HepG2 (cell line): Measurements from ENCODE around the gene SMYD2. TPM values are rescaled to one million over a fixed set of nuclear protein-coding genes. Genes with fewer than 3 reads are reported as not detected.

Experiments
- EZH2 ChIP-seq: conservative IDR thresholded peaks from 2 replicates; pipeline ENCODE4 v1.6.1; 2012; ENCODE audit warnings: mild to moderate bottlenecking, low read depth, low read length, moderate library complexity
- FOXA3 ChIP-seq: IDR thresholded peaks from 2 replicates; pipeline ENCODE4 v1.6.1; 2016; ENCODE audit warnings: missing genetic modification reagents, missing compliant biosample characterization
- FOXO1 ChIP-seq: sonication (generic); formaldehyde crosslinking; IDR thresholded peaks from 2 replicates; pipeline ENCODE4 v1.4.0; 2020; ENCODE audit warnings: missing genetic modification reagents
- ISL2 ChIP-seq: sonication (generic); formaldehyde crosslinking; IDR thresholded peaks from 2 replicates; pipeline ENCODE4 v1.5.0; 2020; ENCODE audit warnings: missing genetic modification reagents
- KDM5B ChIP-seq: sonication (generic); formaldehyde crosslinking; IDR thresholded peaks from 2 replicates; pipeline ENCODE4 v1.4.0; 2020; ENCODE audit warnings: missing genetic modification reagents, mild to moderate bottlenecking, borderline replicate concordance
- KDM6A ChIP-seq: IDR thresholded peaks from 2 replicates; pipeline ENCODE4 v1.6.1; 2016; ENCODE audit warnings: low read depth
- MAFF ChIP-seq: IDR thresholded peaks from 2 replicates; pipeline ENCODE4 v1.6.1; 2011; ENCODE audit warnings: low read depth, low read length, improper control_type of control experiment
- RBM39 ChIP-seq: fragments of 200-400 bp; formaldehyde crosslinking; IDR thresholded peaks from one replicate; pipeline ENCODE4 v1.6.1; 2018; ENCODE audit warnings: antibody characterized with exemption, mild to moderate bottlenecking, low read depth, low read length; ENCODE audit not compliant: poor library complexity, severe bottlenecking
- SALL2 ChIP-seq: sonication (generic); formaldehyde crosslinking; IDR thresholded peaks from 2 replicates; pipeline ENCODE4 v1.8.1; 2023; ENCODE audit warnings: mild to moderate bottlenecking, missing genetic modification reagents, inconsistent platforms
- SMAD1 ChIP-seq: sonication (generic); formaldehyde crosslinking; IDR thresholded peaks from 2 replicates; pipeline ENCODE4 v1.4.0; 2020; ENCODE audit warnings: missing genetic modification reagents, low read depth, mild to moderate bottlenecking, borderline replicate concordance
- SP5 ChIP-seq: IDR thresholded peaks from 2 replicates; pipeline ENCODE4 v1.6.1; 2016; ENCODE audit warnings: low read depth, borderline replicate concordance
- ZNF12 ChIP-seq: sonication (generic); formaldehyde crosslinking; IDR thresholded peaks from 2 replicates; pipeline ENCODE4 v1.5.0; 2020; ENCODE audit warnings: missing genetic modification reagents
- ZNF138 ChIP-seq: sonication (generic); formaldehyde crosslinking; IDR thresholded peaks from 2 replicates; pipeline ENCODE4 v1.5.0; 2020; ENCODE audit warnings: mild to moderate bottlenecking, low read depth, missing genetic modification reagents
- ZNF20 ChIP-seq: sonication (generic); formaldehyde crosslinking; IDR thresholded peaks from 2 replicates; pipeline ENCODE4 v1.4.0; 2020; ENCODE audit warnings: mild to moderate bottlenecking, moderate library complexity, missing genetic modification reagents
- ZNF460 ChIP-seq: sonication (generic); formaldehyde crosslinking; IDR thresholded peaks from 2 replicates; pipeline ENCODE4 v1.5.1; 2020; ENCODE audit warnings: missing genetic modification reagents, mild to moderate bottlenecking, borderline replicate concordance
- ZNF549 ChIP-seq: sonication (generic); formaldehyde crosslinking; IDR thresholded peaks from 2 replicates; pipeline ENCODE4 v1.5.0; 2020; ENCODE audit warnings: missing genetic modification reagents
- ZNF550 ChIP-seq: sonication (generic); formaldehyde crosslinking; IDR thresholded peaks from 2 replicates; pipeline ENCODE4 v1.4.0; 2020; ENCODE audit warnings: mild to moderate bottlenecking, missing genetic modification reagents, borderline replicate concordance
- ZNF678 ChIP-seq: sonication (generic); formaldehyde crosslinking; IDR thresholded peaks from 2 replicates; pipeline ENCODE4 v1.4.0; 2020; ENCODE audit warnings: mild to moderate bottlenecking, missing genetic modification reagents
- ZSCAN29 ChIP-seq: sonication (generic); formaldehyde crosslinking; conservative IDR thresholded peaks from 2 replicates; pipeline ENCODE4 v1.4.0; 2020; ENCODE audit warnings: mild to moderate bottlenecking, missing genetic modification reagents
- ZSCAN30 ChIP-seq: sonication (generic); formaldehyde crosslinking; IDR thresholded peaks from 2 replicates; pipeline ENCODE4 v1.5.0; 2020; ENCODE audit warnings: mild to moderate bottlenecking, missing genetic modification reagents
- polyA plus RNA-seq, 8 experiments: library from polyadenylated mRNA; depleted of rRNA in 3 of 8; stranded (reverse) in 7 of 8; unstranded in 1 of 8; fragments of >200 nt; fragmentation: Illumina TruSeq in 4 of 8; extraction: Trizol in 4 of 8; gene quantifications; 2 replicates each; pipeline versions ENCODE4 v1.2.1 to v1.2.3, GENCODE V29; 2011 to 2016; ENCODE audit warnings: low read depth in 4 of 8, missing spikeins in 1 of 8, mixed read lengths in 1 of 8; ENCODE audit not compliant: insufficient read depth in 1 of 8
- total RNA-seq, 5 experiments: library from RNA; depleted of rRNA; stranded (reverse); fragments of >200 nt; fragmentation: Illumina TruSeq; extraction: Trizol; gene quantifications; 2 replicates each; pipeline ENCODE4 v1.2.3, GENCODE V29; 2016; ENCODE audit warnings: low read depth in 1 of 5
- TF ChIP-seq, protein P1 (sequence below): sonication (generic); formaldehyde crosslinking; IDR thresholded peaks from 2 replicates; pipeline ENCODE4 v1.8.1; 2023; ENCODE audit warnings: mild to moderate bottlenecking, missing genetic modification reagents
- TF ChIP-seq, protein P2 (sequence below): sonication (generic); formaldehyde crosslinking; IDR thresholded peaks from 2 replicates; pipeline ENCODE4 v1.4.0; 2020; ENCODE audit warnings: mild to moderate bottlenecking, missing genetic modification reagents, borderline replicate concordance
- TF ChIP-seq, protein P3 (sequence below): sonication (generic); formaldehyde crosslinking; IDR thresholded peaks from 2 replicates; pipeline ENCODE4 v1.9.0; 2021; ENCODE audit warnings: missing genetic modification reagents, mild to moderate bottlenecking, borderline replicate concordance

SMYD2 gene
- total and polyA plus RNA-seq, 2 of the 13 experiments (the other 11 are each of a cell fraction or from before 2014, with no cell fraction given) = 72.7 to 139 TPM

DNA sequence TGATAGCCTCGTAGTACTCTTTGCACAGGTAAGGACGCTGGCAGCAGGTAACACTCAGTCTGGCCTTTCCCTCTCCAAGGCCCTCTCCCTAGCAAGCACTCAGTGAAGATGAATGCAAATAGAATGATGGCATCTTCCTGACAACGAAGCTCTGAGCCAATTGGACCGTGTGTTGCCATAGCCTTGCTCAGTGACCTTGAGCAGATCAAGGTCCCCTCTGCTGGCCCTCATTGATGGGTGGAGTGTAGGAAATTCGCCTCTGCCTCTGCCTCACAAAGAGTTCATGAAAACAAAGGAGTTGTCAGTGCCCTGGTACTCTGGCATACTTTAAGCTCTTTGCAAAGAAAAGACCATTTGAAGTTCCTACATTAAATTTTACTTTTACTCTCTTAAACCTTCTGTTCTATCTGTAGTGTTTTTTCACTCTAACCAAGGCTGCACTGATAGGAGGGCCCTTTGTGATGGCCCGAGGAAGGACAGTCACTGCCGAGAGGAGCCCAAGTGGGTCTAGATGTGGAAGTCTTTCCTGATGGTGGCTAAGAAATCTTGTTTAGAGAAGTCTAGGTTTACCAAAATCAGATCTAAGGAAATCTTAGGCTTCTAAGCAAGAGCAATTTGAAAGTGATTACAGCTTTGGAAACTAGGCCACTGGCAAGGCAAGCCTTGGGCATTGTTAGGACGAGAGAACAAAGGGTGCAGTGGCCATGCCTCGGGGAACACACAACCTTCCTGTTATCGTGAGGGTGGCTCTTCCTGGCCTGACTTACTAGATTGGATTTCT is 38.2 kb downstream of the SMYD2 start (continued):
- TF ChIP-seq, protein P1, sequence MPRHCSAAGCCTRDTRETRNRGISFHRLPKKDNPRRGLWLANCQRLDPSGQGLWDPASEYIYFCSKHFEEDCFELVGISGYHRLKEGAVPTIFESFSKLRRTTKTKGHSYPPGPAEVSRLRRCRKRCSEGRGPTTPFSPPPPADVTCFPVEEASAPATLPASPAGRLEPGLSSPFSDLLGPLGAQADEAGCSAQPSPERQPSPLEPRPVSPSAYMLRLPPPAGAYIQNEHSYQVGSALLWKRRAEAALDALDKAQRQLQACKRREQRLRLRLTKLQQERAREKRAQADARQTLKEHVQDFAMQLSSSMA (CRISPR knock-in tag) = no peak
- TF ChIP-seq SP5 (CRISPR knock-in tag) (no peak), ZNF678 (CRISPR knock-in tag) (no peak), ZSCAN29 (CRISPR knock-in tag) (no peak), ZNF12 (no peak), KDM5B (no peak), ZNF138 (CRISPR knock-in tag) (no peak), ISL2 (CRISPR knock-in tag) (0 out of 2 replicates have a peak, but pooled peaks have one; percentile 6), RBM39 (no peak), FOXA3 (peak; percentile 45; the same call in 1 of the 2 replicates), SALL2 (no peak), ZNF549 (no peak), ZNF550 (CRISPR knock-in tag) (no peak), KDM6A (0 out of 2 replicates have a peak, but pooled peaks have one; percentile 20), ZSCAN30 (CRISPR knock-in tag) (no peak), MAFF (no peak), FOXO1 (CRISPR knock-in tag) (peak; percentile 58; the same call in 1 of the 2 replicates), ZNF460 (CRISPR knock-in tag) (no peak), SMAD1 (CRISPR knock-in tag) (no peak), EZH2 (no peak), ZNF20 (no peak)
- TF ChIP-seq, protein P2, sequence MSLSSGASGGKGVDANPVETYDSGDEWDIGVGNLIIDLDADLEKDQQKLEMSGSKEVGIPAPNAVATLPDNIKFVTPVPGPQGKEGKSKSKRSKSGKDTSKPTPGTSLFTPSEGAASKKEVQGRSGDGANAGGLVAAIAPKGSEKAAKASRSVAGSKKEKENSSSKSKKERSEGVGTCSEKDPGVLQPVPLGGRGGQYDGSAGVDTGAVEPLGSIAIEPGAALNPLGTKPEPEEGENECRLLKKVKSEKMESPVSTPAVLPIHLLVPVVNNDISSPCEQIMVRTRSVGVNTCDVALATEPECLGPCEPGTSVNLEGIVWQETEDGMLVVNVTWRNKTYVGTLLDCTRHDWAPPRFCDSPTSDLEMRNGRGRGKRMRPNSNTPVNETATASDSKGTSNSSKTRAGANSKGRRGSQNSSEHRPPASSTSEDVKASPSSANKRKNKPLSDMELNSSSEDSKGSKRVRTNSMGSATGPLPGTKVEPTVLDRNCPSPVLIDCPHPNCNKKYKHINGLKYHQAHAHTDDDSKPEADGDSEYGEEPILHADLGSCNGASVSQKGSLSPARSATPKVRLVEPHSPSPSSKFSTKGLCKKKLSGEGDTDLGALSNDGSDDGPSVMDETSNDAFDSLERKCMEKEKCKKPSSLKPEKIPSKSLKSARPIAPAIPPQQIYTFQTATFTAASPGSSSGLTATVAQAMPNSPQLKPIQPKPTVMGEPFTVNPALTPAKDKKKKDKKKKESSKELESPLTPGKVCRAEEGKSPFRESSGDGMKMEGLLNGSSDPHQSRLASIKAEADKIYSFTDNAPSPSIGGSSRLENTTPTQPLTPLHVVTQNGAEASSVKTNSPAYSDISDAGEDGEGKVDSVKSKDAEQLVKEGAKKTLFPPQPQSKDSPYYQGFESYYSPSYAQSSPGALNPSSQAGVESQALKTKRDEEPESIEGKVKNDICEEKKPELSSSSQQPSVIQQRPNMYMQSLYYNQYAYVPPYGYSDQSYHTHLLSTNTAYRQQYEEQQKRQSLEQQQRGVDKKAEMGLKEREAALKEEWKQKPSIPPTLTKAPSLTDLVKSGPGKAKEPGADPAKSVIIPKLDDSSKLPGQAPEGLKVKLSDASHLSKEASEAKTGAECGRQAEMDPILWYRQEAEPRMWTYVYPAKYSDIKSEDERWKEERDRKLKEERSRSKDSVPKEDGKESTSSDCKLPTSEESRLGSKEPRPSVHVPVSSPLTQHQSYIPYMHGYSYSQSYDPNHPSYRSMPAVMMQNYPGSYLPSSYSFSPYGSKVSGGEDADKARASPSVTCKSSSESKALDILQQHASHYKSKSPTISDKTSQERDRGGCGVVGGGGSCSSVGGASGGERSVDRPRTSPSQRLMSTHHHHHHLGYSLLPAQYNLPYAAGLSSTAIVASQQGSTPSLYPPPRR (CRISPR knock-in tag) = no peak
- TF ChIP-seq, protein P3, sequence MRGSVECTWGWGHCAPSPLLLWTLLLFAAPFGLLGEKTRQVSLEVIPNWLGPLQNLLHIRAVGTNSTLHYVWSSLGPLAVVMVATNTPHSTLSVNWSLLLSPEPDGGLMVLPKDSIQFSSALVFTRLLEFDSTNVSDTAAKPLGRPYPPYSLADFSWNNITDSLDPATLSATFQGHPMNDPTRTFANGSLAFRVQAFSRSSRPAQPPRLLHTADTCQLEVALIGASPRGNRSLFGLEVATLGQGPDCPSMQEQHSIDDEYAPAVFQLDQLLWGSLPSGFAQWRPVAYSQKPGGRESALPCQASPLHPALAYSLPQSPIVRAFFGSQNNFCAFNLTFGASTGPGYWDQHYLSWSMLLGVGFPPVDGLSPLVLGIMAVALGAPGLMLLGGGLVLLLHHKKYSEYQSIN (CRISPR knock-in tag) = no peak
